Type B pancreatic cell (in vitro differentiated cells): Measurements from ENCODE around the gene DCPS. TPM values are rescaled to one million over a fixed set of nuclear protein-coding genes. Genes with fewer than 3 reads are reported as not detected.

Experiments
- DNase-seq: peaks from one replicate; pipeline ENCODE4 v3.0.0; 2021; ENCODE audit warnings: mixed read lengths; ENCODE audit not compliant: unreplicated experiment; ENCODE audit errors: extremely low spot score
- H3K27ac Mint-ChIP-seq: 2 replicates; pipeline ENCODE4 v1.8.0; 2021; ENCODE audit warnings: mild to moderate bottlenecking, mixed read lengths
- H3K27me3 Mint-ChIP-seq: 2 replicates; pipeline ENCODE4 v1.8.0; 2021; ENCODE audit warnings: mixed read lengths
- H3K36me3 Mint-ChIP-seq: 2 replicates; pipeline ENCODE4 v1.8.0; 2021; ENCODE audit warnings: mixed read lengths
- H3K4me1 Mint-ChIP-seq: one replicate; pipeline ENCODE4 v1.8.0; 2021; ENCODE audit warnings: mixed read lengths; ENCODE audit not compliant: unreplicated experiment
- H3K4me3 Mint-ChIP-seq: 2 replicates; pipeline ENCODE4 v1.8.0; 2021; ENCODE audit warnings: mild to moderate bottlenecking, mixed read lengths
- H3K9me3 Mint-ChIP-seq: 2 replicates; pipeline ENCODE4 v1.8.0; 2021; ENCODE audit warnings: mixed read lengths
- total RNA-seq: library from RNA; stranded (reverse); gene quantifications from 2 replicates; pipeline ENCODE4 v1.2.1, GENCODE V29; 2021; ENCODE audit warnings: low replicate concordance
- TF ChIP-seq, protein P1 (sequence below): fragments of 200-600 bp; sonication (generic); conservative IDR thresholded peaks from 2 replicates; pipeline ENCODE4 v1.5.0; 2021; ENCODE audit warnings: antibody characterized with exemption, mild to moderate bottlenecking

Gene DCPS
- total RNA-seq, 1 donor from 2014 or later = 17.6 TPM

DNA sequence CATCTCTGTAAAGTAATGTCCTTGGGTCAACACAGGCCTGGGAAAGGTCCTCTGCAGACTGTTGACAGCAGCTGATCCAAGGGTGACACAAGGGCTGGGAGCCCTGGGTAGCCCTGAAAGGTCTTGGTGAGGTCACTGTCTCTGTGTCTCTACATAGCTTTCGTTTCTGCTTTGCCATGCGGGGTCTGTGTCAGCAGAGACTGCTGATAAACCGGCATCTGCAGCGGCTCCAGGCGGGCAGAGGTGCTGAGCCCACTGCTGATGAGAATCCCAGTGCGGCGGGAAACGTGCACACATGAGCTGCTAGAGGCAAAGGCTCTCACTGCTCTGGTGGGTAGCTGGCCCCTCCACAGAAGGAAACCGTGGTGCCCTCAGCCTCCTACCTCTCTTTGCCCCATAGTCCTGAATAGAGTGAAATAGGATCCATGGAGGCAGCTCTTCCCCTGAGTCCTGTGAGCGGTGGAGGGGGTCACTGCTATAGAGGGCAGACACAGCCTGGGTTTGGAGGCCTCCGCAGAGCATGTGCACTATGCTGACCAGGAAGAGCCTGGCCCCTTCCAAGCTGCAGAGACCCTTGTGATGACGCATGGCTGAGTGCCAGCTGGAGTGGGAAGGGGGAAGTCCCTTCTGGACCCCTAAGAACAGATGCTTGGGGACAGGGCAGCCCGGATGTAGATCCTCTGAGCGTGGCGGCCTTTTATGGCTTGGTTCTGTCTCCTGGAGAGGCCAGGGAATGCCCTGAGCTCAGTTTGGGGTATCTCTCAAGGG, 33.8 kb downstream of the DCPS start:
- DNase-seq = no peak
- peaks cover 24% of the 10 kb centered on the region for H3K36me3 Mint-ChIP-seq
- H3K4me3 Mint-ChIP-seq = no peak overlapping the region
- H3K27ac Mint-ChIP-seq = no peak overlapping the region
- H3K27me3 Mint-ChIP-seq = no peaks in the 10 kb centered on the region
- peaks cover 57% of the 10 kb centered on the region for H3K4me1 Mint-ChIP-seq
- TF ChIP-seq, protein P1, sequence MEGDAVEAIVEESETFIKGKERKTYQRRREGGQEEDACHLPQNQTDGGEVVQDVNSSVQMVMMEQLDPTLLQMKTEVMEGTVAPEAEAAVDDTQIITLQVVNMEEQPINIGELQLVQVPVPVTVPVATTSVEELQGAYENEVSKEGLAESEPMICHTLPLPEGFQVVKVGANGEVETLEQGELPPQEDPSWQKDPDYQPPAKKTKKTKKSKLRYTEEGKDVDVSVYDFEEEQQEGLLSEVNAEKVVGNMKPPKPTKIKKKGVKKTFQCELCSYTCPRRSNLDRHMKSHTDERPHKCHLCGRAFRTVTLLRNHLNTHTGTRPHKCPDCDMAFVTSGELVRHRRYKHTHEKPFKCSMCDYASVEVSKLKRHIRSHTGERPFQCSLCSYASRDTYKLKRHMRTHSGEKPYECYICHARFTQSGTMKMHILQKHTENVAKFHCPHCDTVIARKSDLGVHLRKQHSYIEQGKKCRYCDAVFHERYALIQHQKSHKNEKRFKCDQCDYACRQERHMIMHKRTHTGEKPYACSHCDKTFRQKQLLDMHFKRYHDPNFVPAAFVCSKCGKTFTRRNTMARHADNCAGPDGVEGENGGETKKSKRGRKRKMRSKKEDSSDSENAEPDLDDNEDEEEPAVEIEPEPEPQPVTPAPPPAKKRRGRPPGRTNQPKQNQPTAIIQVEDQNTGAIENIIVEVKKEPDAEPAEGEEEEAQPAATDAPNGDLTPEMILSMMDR = no peak
- H3K9me3 Mint-ChIP-seq = no peaks in the 10 kb centered on the region

DNA sequence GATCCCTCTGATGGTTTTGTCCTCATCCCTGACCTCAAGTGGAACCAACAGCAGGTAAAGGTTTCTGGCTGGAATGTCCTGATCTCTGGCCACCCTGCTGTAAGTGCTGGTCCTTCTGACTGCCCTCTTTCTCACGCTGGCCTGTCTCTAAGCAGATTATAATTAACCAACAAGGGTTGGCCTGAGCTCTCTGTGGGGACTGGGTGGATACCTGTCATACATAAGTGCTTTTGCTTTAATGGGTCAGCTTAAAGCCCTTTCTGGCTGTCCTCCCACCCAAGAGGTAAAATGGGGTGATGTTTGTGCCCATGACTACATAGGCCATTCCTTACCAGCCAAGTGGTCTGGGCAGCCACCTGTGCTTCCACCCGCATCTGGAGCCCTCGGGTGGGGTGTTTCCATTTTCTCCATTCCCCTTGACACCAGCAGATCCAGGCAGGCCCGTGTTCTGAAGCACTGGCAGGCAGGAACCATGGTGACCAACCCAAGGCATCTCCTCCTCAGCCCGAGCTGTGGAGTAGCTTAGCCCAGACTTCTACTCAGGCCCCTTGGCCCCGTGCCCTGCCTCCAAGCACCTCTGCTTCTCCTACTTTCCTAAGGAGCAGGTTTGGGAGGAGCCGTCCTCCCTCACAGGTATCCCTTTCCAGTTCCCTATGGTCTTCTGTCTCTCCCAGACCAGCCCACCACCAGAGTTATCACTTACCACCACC, 34.6 kb downstream of the DCPS start:
- Mint-ChIP-seq H3K36me3 (peaks cover 20% of the 10 kb centered on the region), H3K9me3 (no peaks in the 10 kb centered on the region), H3K4me3 (no peak overlapping the region), H3K27me3 (no peaks in the 10 kb centered on the region), H3K27ac (peak overlapping the region; percentile 82), H3K4me1 (peaks cover 52% of the 10 kb centered on the region)
- no peak for DNase-seq
- TF ChIP-seq, protein P1 = no peak

DNA sequence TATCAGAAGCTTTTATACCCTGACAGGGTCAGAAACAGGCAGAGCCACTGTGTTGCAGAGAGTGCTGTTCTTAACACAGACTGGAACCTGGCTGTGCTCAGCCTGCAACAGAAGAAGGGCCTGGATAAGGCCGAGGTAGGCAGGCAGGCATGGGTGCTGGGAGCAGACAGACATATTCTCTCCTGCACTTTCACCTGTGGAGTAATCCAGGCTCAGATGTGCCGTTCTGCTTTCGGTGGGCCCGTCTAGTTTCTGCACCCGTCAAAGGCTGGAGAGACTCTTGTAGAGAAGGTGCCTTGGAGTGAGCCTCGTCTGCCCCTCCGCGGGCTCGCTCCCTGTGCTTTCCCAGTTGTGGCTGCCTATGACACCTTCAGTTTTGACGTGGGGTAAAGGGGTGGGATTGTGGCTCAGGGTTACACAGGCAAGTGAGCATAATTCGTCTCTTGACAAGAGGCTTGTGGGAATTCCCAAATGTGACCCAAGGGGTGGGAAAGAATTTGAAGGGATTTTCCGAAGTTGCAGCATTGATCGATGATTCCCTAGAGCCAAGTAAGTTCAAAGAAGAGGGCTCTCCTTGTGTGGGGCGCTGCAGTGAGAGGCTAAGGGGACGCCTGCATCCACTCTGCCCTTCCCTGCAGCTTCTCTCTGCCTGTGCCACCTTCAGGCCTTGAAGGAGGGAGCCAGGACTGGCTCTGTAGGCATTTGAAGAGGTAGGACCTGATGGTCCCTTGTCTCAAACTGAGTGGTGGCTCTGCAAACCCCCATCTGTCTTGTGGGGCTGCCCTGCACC, 35.4 kb downstream of the DCPS start:
- H3K36me3 Mint-ChIP-seq = peaks cover 24% of the 10 kb centered on the region
- H3K9me3 Mint-ChIP-seq = no peaks in the 10 kb centered on the region
- TF ChIP-seq, protein P1 = no peak
- peak overlapping the region; percentile 19 for H3K4me3 Mint-ChIP-seq
- DNase-seq = no peak
- no peaks in the 10 kb centered on the region for H3K27me3 Mint-ChIP-seq
- H3K4me1 Mint-ChIP-seq = peaks cover 52% of the 10 kb centered on the region
- H3K27ac Mint-ChIP-seq = peak overlapping the region; percentile 82

DNA sequence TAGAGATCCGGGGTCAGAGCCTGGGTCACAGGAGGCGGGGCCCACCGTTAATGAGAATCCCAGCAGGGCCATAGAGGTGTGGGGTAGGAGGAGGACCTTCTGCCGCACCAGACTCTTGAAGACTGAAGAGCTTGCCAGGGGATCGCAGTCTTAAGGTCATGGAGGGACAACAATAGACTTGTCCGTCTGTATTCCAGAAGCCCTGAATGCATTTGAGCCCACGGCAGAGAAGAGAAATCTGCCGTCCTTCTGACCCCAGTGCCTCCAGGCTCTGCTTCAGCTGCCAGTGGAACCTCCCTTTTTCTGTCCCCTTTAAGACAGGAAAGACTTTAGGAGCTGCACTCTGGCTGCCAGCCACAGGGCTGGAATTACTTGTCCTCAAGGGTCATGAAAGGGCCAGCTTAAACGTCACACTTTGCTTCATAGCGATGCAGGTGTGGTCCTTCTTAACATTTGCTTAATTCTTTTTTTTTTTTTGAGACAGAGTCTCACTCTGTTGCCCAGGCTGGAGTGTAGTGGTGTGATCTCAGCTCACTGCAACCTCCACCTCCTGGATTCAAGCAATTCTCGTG, 36.1 kb downstream of the DCPS start:
- Mint-ChIP-seq H3K27me3 (no peaks in the 10 kb centered on the region), H3K4me3 (peak overlapping the region; percentile 7), H3K9me3 (no peaks in the 10 kb centered on the region), H3K4me1 (peaks cover 56% of the 10 kb centered on the region), H3K27ac (peak overlapping the region; percentile 82), H3K36me3 (peaks cover 27% of the 10 kb centered on the region)
- DNase-seq = no peak
- TF ChIP-seq, protein P1 = no peak

DNA sequence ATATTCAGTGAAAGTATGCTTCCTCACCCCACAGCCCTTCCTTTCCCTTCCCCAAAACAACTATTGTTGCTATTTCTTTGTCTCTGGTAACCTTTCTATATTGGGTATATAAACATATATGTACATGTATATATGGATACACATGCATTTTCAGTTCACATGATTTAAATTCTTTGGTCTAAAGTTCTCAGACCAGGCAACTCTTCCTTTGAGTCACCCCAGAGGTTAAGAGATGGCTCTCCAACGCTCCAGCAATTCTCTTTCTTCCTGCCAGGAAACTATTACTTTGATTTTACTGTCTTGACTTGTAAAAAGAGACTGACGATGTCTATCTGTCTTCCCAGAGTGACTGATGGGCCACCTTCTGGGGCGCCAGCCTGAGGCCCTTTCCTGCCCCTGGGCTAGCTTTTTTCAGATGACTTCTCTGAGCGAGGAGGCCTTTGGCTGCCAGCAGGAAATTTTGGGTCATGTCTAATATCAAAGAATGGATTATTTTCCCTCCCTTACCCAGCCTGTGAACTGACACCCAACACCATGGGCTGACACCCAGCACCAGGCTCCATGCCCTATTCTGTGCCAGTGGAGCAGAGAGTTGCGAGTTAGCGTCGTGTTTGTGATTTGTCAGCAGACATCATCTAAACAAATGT, 37.2 kb downstream of the DCPS start:
- H3K27me3 Mint-ChIP-seq = no peaks in the 10 kb centered on the region
- H3K27ac Mint-ChIP-seq = peak overlapping the region; percentile 79
- no peak for DNase-seq
- peaks cover 60% of the 10 kb centered on the region for H3K4me1 Mint-ChIP-seq
- H3K4me3 Mint-ChIP-seq = no peak overlapping the region
- TF ChIP-seq, protein P1 = no peak
- peaks cover 26% of the 10 kb centered on the region for H3K36me3 Mint-ChIP-seq
- H3K9me3 Mint-ChIP-seq = no peaks in the 10 kb centered on the region
